HL-60 (cell line): Measurements from ENCODE around the gene LAMA5.

ENCODE experiments used
- REST ChIP-seq: IDR thresholded peaks from 2 replicates; pipeline ENCODE4 v1.6.1; 2012; ENCODE audit warnings: low read depth; ENCODE audit not compliant: insufficient replicate concordance
- TF ChIP-seq, protein P1 (sequence below): IDR thresholded peaks from one replicate; pipeline ENCODE4 v1.5.1; 2011; ENCODE audit warnings: low read length, control low read depth, inconsistent platforms; ENCODE audit not compliant: insufficient read depth

DNA sequence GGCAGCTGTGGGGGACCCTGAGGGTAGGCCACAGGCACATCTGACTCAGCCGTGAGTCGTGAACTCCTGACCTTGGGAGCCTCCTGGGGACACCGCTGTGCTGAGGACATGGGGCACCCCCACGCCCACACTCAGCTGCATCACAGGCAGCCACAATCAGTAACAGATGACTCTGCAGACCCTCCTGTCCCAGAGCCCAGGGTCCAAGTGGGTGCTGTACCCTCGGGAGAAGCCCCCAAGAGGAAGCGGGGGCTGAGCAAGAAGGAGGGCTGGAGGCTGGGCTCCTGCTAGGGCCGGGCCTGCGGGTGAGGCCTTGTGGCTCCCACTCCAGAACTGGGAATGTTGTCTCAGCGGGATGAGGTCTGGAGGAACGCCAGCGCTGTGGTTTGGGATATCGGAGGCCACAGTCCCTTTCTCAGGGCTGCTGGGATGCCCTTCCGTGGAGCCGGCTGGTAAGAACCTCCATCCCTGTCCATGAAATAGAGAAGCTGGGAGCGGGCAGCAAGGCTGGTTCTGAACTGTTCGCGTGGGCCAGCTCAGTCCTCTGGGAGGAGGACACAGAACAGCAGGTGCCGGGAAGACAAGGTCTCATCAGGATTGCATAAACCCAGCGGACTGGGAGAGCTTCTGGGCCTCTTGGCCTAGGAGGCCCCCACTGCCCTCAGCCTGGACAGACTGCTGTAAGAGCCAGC, 3.1 kb upstream of the LAMA5 start:
- TF ChIP-seq, protein P1, sequence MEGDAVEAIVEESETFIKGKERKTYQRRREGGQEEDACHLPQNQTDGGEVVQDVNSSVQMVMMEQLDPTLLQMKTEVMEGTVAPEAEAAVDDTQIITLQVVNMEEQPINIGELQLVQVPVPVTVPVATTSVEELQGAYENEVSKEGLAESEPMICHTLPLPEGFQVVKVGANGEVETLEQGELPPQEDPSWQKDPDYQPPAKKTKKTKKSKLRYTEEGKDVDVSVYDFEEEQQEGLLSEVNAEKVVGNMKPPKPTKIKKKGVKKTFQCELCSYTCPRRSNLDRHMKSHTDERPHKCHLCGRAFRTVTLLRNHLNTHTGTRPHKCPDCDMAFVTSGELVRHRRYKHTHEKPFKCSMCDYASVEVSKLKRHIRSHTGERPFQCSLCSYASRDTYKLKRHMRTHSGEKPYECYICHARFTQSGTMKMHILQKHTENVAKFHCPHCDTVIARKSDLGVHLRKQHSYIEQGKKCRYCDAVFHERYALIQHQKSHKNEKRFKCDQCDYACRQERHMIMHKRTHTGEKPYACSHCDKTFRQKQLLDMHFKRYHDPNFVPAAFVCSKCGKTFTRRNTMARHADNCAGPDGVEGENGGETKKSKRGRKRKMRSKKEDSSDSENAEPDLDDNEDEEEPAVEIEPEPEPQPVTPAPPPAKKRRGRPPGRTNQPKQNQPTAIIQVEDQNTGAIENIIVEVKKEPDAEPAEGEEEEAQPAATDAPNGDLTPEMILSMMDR = no peak
- TF ChIP-seq REST = no peak
